C4-2B (cell line): ENCODE results near the gene MAN2B1.

Experiments used
- ZFX ChIP-seq: fragments of 450-650 bp; IDR thresholded peaks from 2 replicates; pipeline ENCODE4 v1.6.1; 2017
- TF ChIP-seq, protein P1 (sequence below): fragments of 450-650 bp; conservative IDR thresholded peaks from 2 replicates; pipeline ENCODE4 v1.5.1; 2017; ENCODE audit warnings: mild to moderate bottlenecking

GRCh38 chr19:12675940-12676339 is 9.4 kb upstream of the MAN2B1 start:
- TF ChIP-seq, protein P1, sequence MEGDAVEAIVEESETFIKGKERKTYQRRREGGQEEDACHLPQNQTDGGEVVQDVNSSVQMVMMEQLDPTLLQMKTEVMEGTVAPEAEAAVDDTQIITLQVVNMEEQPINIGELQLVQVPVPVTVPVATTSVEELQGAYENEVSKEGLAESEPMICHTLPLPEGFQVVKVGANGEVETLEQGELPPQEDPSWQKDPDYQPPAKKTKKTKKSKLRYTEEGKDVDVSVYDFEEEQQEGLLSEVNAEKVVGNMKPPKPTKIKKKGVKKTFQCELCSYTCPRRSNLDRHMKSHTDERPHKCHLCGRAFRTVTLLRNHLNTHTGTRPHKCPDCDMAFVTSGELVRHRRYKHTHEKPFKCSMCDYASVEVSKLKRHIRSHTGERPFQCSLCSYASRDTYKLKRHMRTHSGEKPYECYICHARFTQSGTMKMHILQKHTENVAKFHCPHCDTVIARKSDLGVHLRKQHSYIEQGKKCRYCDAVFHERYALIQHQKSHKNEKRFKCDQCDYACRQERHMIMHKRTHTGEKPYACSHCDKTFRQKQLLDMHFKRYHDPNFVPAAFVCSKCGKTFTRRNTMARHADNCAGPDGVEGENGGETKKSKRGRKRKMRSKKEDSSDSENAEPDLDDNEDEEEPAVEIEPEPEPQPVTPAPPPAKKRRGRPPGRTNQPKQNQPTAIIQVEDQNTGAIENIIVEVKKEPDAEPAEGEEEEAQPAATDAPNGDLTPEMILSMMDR: no peak
- TF ChIP-seq ZFX: no peak
